H9 (cell line): Measurements from ENCODE around the gene TLE5. TPM values are rescaled to one million over a fixed set of nuclear protein-coding genes. Genes with fewer than 3 reads are reported as not detected.

Source experiments
- DNase-seq: peaks from one replicate; pipeline ENCODE4 v3.0.0-alpha.2; 2017
- H2AFZ ChIP-seq: one replicate; pipeline ENCODE4 v1.6.1; 2013; ENCODE audit warnings: mild to moderate bottlenecking, low read length, control low read depth, moderate library complexity
- H2AK5ac ChIP-seq: 2 replicates; pipeline ENCODE4 v1.6.1; 2013; ENCODE audit warnings: low read length, control low read depth, mixed read lengths; ENCODE audit not compliant: insufficient read length
- H2BK120ac ChIP-seq: one replicate; pipeline ENCODE4 v1.6.1; 2013; ENCODE audit warnings: low read depth, mild to moderate bottlenecking, low read length, control low read depth, inconsistent platforms; ENCODE audit not compliant: poor library complexity, severe bottlenecking
- H2BK12ac ChIP-seq: 2 replicates; pipeline ENCODE4 v1.6.1; 2013; ENCODE audit warnings: low read length, control low read depth, mixed read lengths, low read depth; ENCODE audit not compliant: insufficient read length
- H2BK15ac ChIP-seq: 2 replicates; pipeline ENCODE4 v1.6.1; 2013; ENCODE audit warnings: low read depth, low read length, control low read depth
- H2BK20ac ChIP-seq: one replicate; pipeline ENCODE4 v1.6.1; 2013; ENCODE audit warnings: low read depth, mild to moderate bottlenecking, low read length, control low read depth, inconsistent platforms; ENCODE audit not compliant: poor library complexity, severe bottlenecking
- H2BK5ac ChIP-seq: 2 replicates; pipeline ENCODE4 v1.6.1; 2013; ENCODE audit warnings: low read length, control low read depth, mixed read lengths; ENCODE audit not compliant: insufficient read length
- H3K14ac ChIP-seq: 2 replicates; pipeline ENCODE4 v1.6.1; 2013; ENCODE audit warnings: low read length, control low read depth; ENCODE audit not compliant: insufficient read depth
- H3K18ac ChIP-seq: 2 replicates; pipeline ENCODE4 v1.6.1; 2013; ENCODE audit warnings: low read depth, mild to moderate bottlenecking, mixed read lengths, low read length, control low read depth; ENCODE audit not compliant: insufficient read length
- H3K23ac ChIP-seq: 2 replicates; pipeline ENCODE4 v1.6.1; 2013; ENCODE audit warnings: low read length, control low read depth, mixed read lengths, low read depth; ENCODE audit not compliant: insufficient read length
- H3K23me2 ChIP-seq: 2 replicates; pipeline ENCODE4 v1.6.1; 2013; ENCODE audit warnings: low read depth, mild to moderate bottlenecking, mixed read lengths, low read length, control low read depth; ENCODE audit not compliant: insufficient read length, poor library complexity, severe bottlenecking
- H3K27ac ChIP-seq: 2 replicates; pipeline ENCODE4 v1.5.1; 2013; ENCODE audit warnings: low read length, control low read depth, mixed read lengths, low read depth; ENCODE audit not compliant: insufficient read length
- H3K27me3 ChIP-seq: 2 replicates; pipeline ENCODE4 v1.6.1; 2013; ENCODE audit warnings: low read length, control low read depth, inconsistent platforms; ENCODE audit not compliant: insufficient read depth
- H3K4ac ChIP-seq: 2 replicates; pipeline ENCODE4 v1.6.1; 2013; ENCODE audit warnings: low read depth, mild to moderate bottlenecking, control low read depth, inconsistent platforms, low read length, moderate library complexity
- H3K4me1 ChIP-seq: 2 replicates; pipeline ENCODE4 v1.6.1; 2013; ENCODE audit warnings: low read length, control low read depth, inconsistent platforms; ENCODE audit not compliant: insufficient read depth
- H3K4me2 ChIP-seq: 2 replicates; pipeline ENCODE4 v1.6.1; 2013; ENCODE audit warnings: low read length, control low read depth, mixed read lengths; ENCODE audit not compliant: insufficient read length, insufficient read depth
- H3K56ac ChIP-seq: 2 replicates; pipeline ENCODE4 v1.6.1; 2013; ENCODE audit warnings: low read depth, mild to moderate bottlenecking, mixed read lengths, low read length, control low read depth; ENCODE audit not compliant: insufficient read length
- H3K79me1 ChIP-seq: 2 replicates; pipeline ENCODE4 v1.6.1; 2013; ENCODE audit warnings: low read depth, mild to moderate bottlenecking, moderate library complexity, low read length, control low read depth, inconsistent platforms; ENCODE audit not compliant: insufficient read depth, poor library complexity, severe bottlenecking
- H3K79me2 ChIP-seq: 2 replicates; pipeline ENCODE4 v1.6.1; 2013; ENCODE audit warnings: low read length, control low read depth, inconsistent platforms; ENCODE audit not compliant: insufficient read depth
- H3K9ac ChIP-seq: 2 replicates; pipeline ENCODE4 v1.6.1; 2013; ENCODE audit warnings: low read length, control low read depth, mixed read lengths; ENCODE audit not compliant: insufficient read length; ENCODE audit errors: extremely low read depth
- H3K9me3 ChIP-seq: one replicate; pipeline ENCODE4 v1.6.1; 2013; ENCODE audit warnings: low read depth, low read length, inconsistent platforms; ENCODE audit not compliant: control insufficient read depth
- H3T11ph ChIP-seq: one replicate; pipeline ENCODE4 v1.6.1; 2013; ENCODE audit warnings: mild to moderate bottlenecking, low read length, control low read depth, inconsistent platforms
- H4K20me1 ChIP-seq: one replicate; pipeline ENCODE4 v1.6.1; 2013; ENCODE audit not compliant: control insufficient read depth, insufficient read length, insufficient read depth
- H4K5ac ChIP-seq: 2 replicates; pipeline ENCODE4 v1.6.1; 2013; ENCODE audit warnings: low read depth, mild to moderate bottlenecking, mixed read lengths, low read length, control low read depth; ENCODE audit not compliant: insufficient read length
- H4K8ac ChIP-seq: replicated peaks from 2 replicates; pipeline ENCODE4 v1.6.1; 2013; ENCODE audit warnings: low read length, control low read depth, mixed read lengths, low read depth; ENCODE audit not compliant: insufficient read length
- H4K91ac ChIP-seq: 2 replicates; pipeline ENCODE4 v1.6.1; 2013; ENCODE audit warnings: low read depth, mild to moderate bottlenecking, moderate library complexity, mixed read lengths, low read length, control low read depth; ENCODE audit not compliant: insufficient read length
- H3K27ac Mint-ChIP-seq, 3 experiments: 2 replicates in 2 of 3; 3 replicates in 1 of 3; pipeline ENCODE4 v1.8.0; 2020 to 2021; ENCODE audit warnings: mixed read lengths in 3 of 3, mild to moderate bottlenecking in 1 of 3, moderate library complexity in 1 of 3
- H3K27me3 Mint-ChIP-seq: 2 replicates; pipeline ENCODE4 v1.8.0; 2021; ENCODE audit warnings: low read depth, mild to moderate bottlenecking, moderate library complexity, mixed read lengths
- H3K36me3 Mint-ChIP-seq, 3 experiments: 2 replicates in 2 of 3; 3 replicates in 1 of 3; pipeline ENCODE4 v1.8.0; 2020 to 2021; ENCODE audit warnings: low read depth in 3 of 3, mixed read lengths in 3 of 3; ENCODE audit not compliant: insufficient read depth in 1 of 3
- H3K4me1 Mint-ChIP-seq, 2 experiments: 2 replicates each; pipeline ENCODE4 v1.8.0; 2020; ENCODE audit warnings: mixed read lengths in 2 of 2
- H3K4me3 Mint-ChIP-seq, 2 experiments: 2 replicates in 1 of 2; 3 replicates in 1 of 2; pipeline ENCODE4 v1.8.0; 2020 to 2021; ENCODE audit warnings: mild to moderate bottlenecking in 2 of 2, mixed read lengths in 2 of 2, moderate library complexity in 1 of 2
- H3K9me3 Mint-ChIP-seq, 2 experiments: 2 replicates in 1 of 2; 3 replicates in 1 of 2; pipeline ENCODE4 v1.8.0; 2020; ENCODE audit warnings: mild to moderate bottlenecking in 2 of 2, mixed read lengths in 2 of 2, moderate library complexity in 1 of 2
- CTCF ChIP-seq: fragments of 200-600 bp; sonication (generic); conservative IDR thresholded peaks from 3 replicates; pipeline ENCODE4 v1.8.0; 2021; ENCODE audit warnings: antibody characterized with exemption, mild to moderate bottlenecking
- WGBS: extraction: QIAGEN DNeasy Blood & Tissue Kit; methylation state at CpG from one replicate; pipeline ENCODE4 v1.1.7; 2013; ENCODE audit warnings: missing lambda C conversion rate, low lambda C conversion rate, mixed read lengths; ENCODE audit not compliant: insufficient read length; ENCODE audit errors: extremely low coverage; 5-methylcytosine and 5-hydroxymethylcytosine counted together
- total RNA-seq: library from RNA; stranded (reverse); gene quantifications from 2 replicates; pipeline ENCODE4 v1.2.1, GENCODE V29; 2021

Gene TLE5
- total RNA-seq, 1 experiment from 2014 or later: 221 TPM

GRCh38 chr19:3019211-3019854, 43.0 kb downstream of the TLE5 start:
- Histone ChIP-seq H3K79me1 (no peaks in the 10 kb centered on the region), H4K91ac (no peak overlapping the region), H3K27ac (no peak overlapping the region), H3K56ac (no peak overlapping the region), H2BK120ac (no peak overlapping the region), H3K23ac (no peak overlapping the region), H3K9ac (no peak overlapping the region), H2BK15ac (no peak overlapping the region), H2BK20ac (no peak overlapping the region), H3K4me2 (no peak overlapping the region), H2BK5ac (no peak overlapping the region), H4K8ac (no peak overlapping the region), H3K79me2 (no peaks in the 10 kb centered on the region), H4K20me1 (no peaks in the 10 kb centered on the region), H3K18ac (no peak overlapping the region), H2BK12ac (no peak overlapping the region), H3K27me3 (no peaks in the 10 kb centered on the region), H3K9me3 (no peaks in the 10 kb centered on the region), H3K4me1 (no peaks in the 10 kb centered on the region; the same call in 1 of the 2 replicates), H3K14ac (no peak overlapping the region), H4K5ac (no peak overlapping the region), H2AK5ac (no peak overlapping the region), H3K4ac (no peak overlapping the region), H3K23me2 (no peaks in the 10 kb centered on the region), H3T11ph (no peak overlapping the region), H2AFZ (no peak overlapping the region)
- no peak overlapping the region for H3K4me3 Mint-ChIP-seq
- no peak overlapping the region for H3K27ac Mint-ChIP-seq
- H3K9me3 Mint-ChIP-seq: no peaks in the 10 kb centered on the region
- no peak for DNase-seq
- H3K27me3 Mint-ChIP-seq: peaks cover 29% of the 10 kb centered on the region
- no peak for TF ChIP-seq CTCF
- H3K4me1 Mint-ChIP-seq: peaks cover 3 to 6% of the 10 kb centered on the region in 2 experiments
- WGBS: no CpG with 5 or more reads among the region's 28 CpGs
- no peaks in the 10 kb centered on the region for H3K36me3 Mint-ChIP-seq
